Keratinocyte (primary cell): ENCODE measurements around the gene MEGF11. TPM values are rescaled to one million over a fixed set of nuclear protein-coding genes. Genes with fewer than 3 reads are reported as not detected.
A peak's percentile ranks its signal among the peaks of the same experiment; 100 is the strongest.

Source experiments
- DNase-seq: peaks from one replicate; pipeline ENCODE4 v3.0.0-alpha.2; 2011; ENCODE audit warnings: low read depth, missing footprints, low spot score
- FAIRE-seq: peaks from 2 replicates; lab custom pipeline; 2011; peaks lifted over from hg19 to GRCh38; lab: Jason Lieb, UNC
- H2AFZ ChIP-seq: 2 replicates; pipeline ENCODE4 v1.6.0; 2012; ENCODE audit warnings: low read length, control low read depth, inconsistent platforms; ENCODE audit not compliant: control insufficient read depth
- H3K27ac ChIP-seq: 2 replicates; pipeline ENCODE4 v1.5.1; 2011; ENCODE audit warnings: low read length; ENCODE audit not compliant: control insufficient read depth, insufficient read depth
- H3K27me3 ChIP-seq: 3 replicates; pipeline ENCODE4 v1.6.0; 2011; ENCODE audit warnings: low read length; ENCODE audit not compliant: control insufficient read depth, insufficient read depth; ENCODE audit errors: extremely low read depth
- H3K36me3 ChIP-seq, 2 experiments: 2 replicates in 1 of 2; 3 replicates in 1 of 2; pipeline ENCODE4 v1.5.1; 2011; ENCODE audit warnings: low read length in 2 of 2, mild to moderate bottlenecking in 1 of 2; ENCODE audit not compliant: control insufficient read depth in 2 of 2, insufficient read depth in 2 of 2; ENCODE audit errors: extremely low read depth in 1 of 2
- H3K4me1 ChIP-seq: 3 replicates; pipeline ENCODE4 v1.5.1; 2011; ENCODE audit warnings: low read length; ENCODE audit not compliant: control insufficient read depth, insufficient read depth; ENCODE audit errors: extremely low read depth
- H3K4me2 ChIP-seq: 3 replicates; pipeline ENCODE4 v1.6.0; 2011; ENCODE audit warnings: low read depth, low read length; ENCODE audit not compliant: control insufficient read depth, insufficient read depth; ENCODE audit errors: extremely low read depth
- H3K4me3 ChIP-seq, 3 experiments: fragments of 200-600 bp in 1 of 3; sonication (generic) in 1 of 3; 2 replicates in 2 of 3; 3 replicates in 1 of 3; pipeline ENCODE4 v1.5.1; 2011 to 2016; ENCODE audit warnings: low read length in 3 of 3, mild to moderate bottlenecking in 3 of 3, control low read depth in 2 of 3, inconsistent platforms in 1 of 3, low read depth in 1 of 3, mixed read lengths in 1 of 3, mixed run types in 1 of 3, moderate library complexity in 1 of 3; ENCODE audit not compliant: control insufficient read depth in 2 of 3, insufficient read depth in 2 of 3; ENCODE audit errors: extremely low read depth in 1 of 3
- H3K79me2 ChIP-seq: 2 replicates; pipeline ENCODE4 v1.6.0; 2012; ENCODE audit warnings: low read length; ENCODE audit not compliant: control insufficient read depth, insufficient read depth
- H3K9ac ChIP-seq: 3 replicates; pipeline ENCODE4 v1.6.0; 2011; ENCODE audit warnings: low read length; ENCODE audit not compliant: control insufficient read depth, insufficient read depth; ENCODE audit errors: extremely low read depth
- H3K9me1 ChIP-seq: 3 replicates; pipeline ENCODE4 v1.6.0; 2011; ENCODE audit warnings: low read length; ENCODE audit not compliant: control insufficient read depth, insufficient read depth; ENCODE audit errors: extremely low read depth
- H3K9me3 ChIP-seq: 2 replicates; pipeline ENCODE4 v1.5.1; 2012; ENCODE audit warnings: low read depth, low read length; ENCODE audit not compliant: control insufficient read depth
- H4K20me1 ChIP-seq: 3 replicates; pipeline ENCODE4 v1.6.0; 2011; ENCODE audit warnings: low read length; ENCODE audit not compliant: control insufficient read depth, insufficient read depth; ENCODE audit errors: extremely low read depth
- CTCF ChIP-seq, 3 experiments: IDR thresholded peaks in 1 of 3; conservative IDR thresholded peaks in 1 of 3; optimal IDR thresholded peaks in 1 of 3; 2 replicates in 2 of 3; 3 replicates in 1 of 3; pipeline versions ENCODE3 to v1.5.1; 2011; ENCODE audit warnings: low read length in 3 of 3, mild to moderate bottlenecking in 3 of 3, moderate library complexity in 2 of 3, control low read depth in 1 of 3, inconsistent platforms in 1 of 3; ENCODE audit not compliant: insufficient read depth in 2 of 3; ENCODE audit errors: extremely low read depth in 1 of 3
- EZH2 ChIP-seq: IDR thresholded peaks from one replicate; pipeline ENCODE4 v1.6.1; 2012; ENCODE audit warnings: inconsistent platforms, mild to moderate bottlenecking, low read length, moderate library complexity
- dilution Hi-C: fragments of 300-500 bp; cut with MboI; formaldehyde crosslinking; loops from one replicate; pipeline ENCODE4 v1.7.0; 2020; ENCODE audit warnings: low sequenced_read_pairs; ENCODE audit not compliant: extremely low pct_ligation_motif_present
- polyA plus RNA-seq, 5 experiments: library from polyadenylated mRNA; depleted of rRNA in 3 of 5; stranded (reverse) in 3 of 5; stranded (forward) in 1 of 5; unstranded in 1 of 5; fragments of >200 nt; gene quantifications; 1 replicate in 1 of 5; 2 replicates in 3 of 5; 3 replicates in 1 of 5; pipeline versions ENCODE4 v1.2.1 to v1.2.3, GENCODE V29; 2011 to 2012; ENCODE audit warnings: missing spikeins in 2 of 5, low read depth in 1 of 5, low replicate concordance in 1 of 5

Gene MEGF11
- polyA plus RNA-seq, 1 donor (not counting 4 experiments of a cell fraction or from before 2014, with no cell fraction given): not detected

- dilution Hi-C loops: no loop called here
- Histone ChIP-seq H3K9me1 (no peaks in the 10 kb centered on the region), H2AFZ (peak overlapping the region; percentile 3), H3K27me3 (peaks cover 3% of the 10 kb centered on the region), H3K9me3 (no peaks in the 10 kb centered on the region), H4K20me1 (no peaks in the 10 kb centered on the region), H3K4me1 (no peaks in the 10 kb centered on the region), H3K27ac (no peak overlapping the region), H3K9ac (no peak overlapping the region), H3K4me3 (no peak overlapping the region), H3K36me3 (no peaks in the 10 kb centered on the region), H3K4me2 (no peak overlapping the region), H3K79me2 (no peaks in the 10 kb centered on the region)
- FAIRE-seq (no peak), DNase-seq (no peak)
- TF ChIP-seq CTCF (optimal IDR thresholded peaks at IDR 0.05 in 1 of 3, IDR thresholded peaks at IDR 0.05 in 1 of 3, conservative IDR thresholded peaks at IDR 0.05 in 1 of 3; ENCODE audit: extremely low read depth in 1 of 3, insufficient read depth in 2 of 3, low read length in 3 of 3): peak; percentile 53 to 66 (median 66)
- TF ChIP-seq EZH2: no peak
Observed at GRCh38 chr15:65862682-65863081, 390.9 kb downstream of the MEGF11 start.

GRCh38 chr15:65857718-65858402 is 395.7 kb downstream of the MEGF11 start:
- H3K4me3 ChIP-seq: no peak overlapping the region
- H3K79me2 ChIP-seq: no peaks in the 10 kb centered on the region
- H3K27me3 ChIP-seq: peaks cover 3% of the 10 kb centered on the region
- no peak overlapping the region for H3K9ac ChIP-seq
- no peaks in the 10 kb centered on the region for H4K20me1 ChIP-seq
- dilution Hi-C loops: no loop called here
- no peaks in the 10 kb centered on the region for H3K9me1 ChIP-seq
- H3K36me3 ChIP-seq: no peaks in the 10 kb centered on the region
- H2AFZ ChIP-seq: no peak overlapping the region
- no peak for FAIRE-seq
- no peaks in the 10 kb centered on the region for H3K4me1 ChIP-seq
- no peaks in the 10 kb centered on the region for H3K9me3 ChIP-seq
- H3K4me2 ChIP-seq: no peak overlapping the region
- no peak for DNase-seq
- H3K27ac ChIP-seq: no peak overlapping the region
- TF ChIP-seq EZH2 (no peak), CTCF (optimal IDR thresholded peaks at IDR 0.05 in 1 of 3, IDR thresholded peaks at IDR 0.05 in 1 of 3, conservative IDR thresholded peaks at IDR 0.05 in 1 of 3; ENCODE audit: extremely low read depth in 1 of 3, insufficient read depth in 2 of 3, low read length in 3 of 3) (no peak)
